ENCODE data around the gene OVOL3. TPM values are rescaled to one million over a fixed set of nuclear protein-coding genes. Genes with fewer than 3 reads are reported as not detected.

Gene OVOL3
- total RNA-seq, 1 experiment from 2014 or later, result 0.39 TPM

GRCh38 chr19:36100476-36100875 lies 10.5 kb upstream of the OVOL3 start:
- DNase-seq (ENCODE audit: low read depth), result no peak

GRCh38 chr19:36101550-36102327 lies 9.2 kb upstream of the OVOL3 start:
- no peak for DNase-seq (ENCODE audit: low read depth)

- DNase-seq (ENCODE audit: low read depth), result no peak
Observed at GRCh38 chr19:36103040-36103626, 7.8 kb upstream of the OVOL3 start.

GRCh38 chr19:36103842-36104552 lies 6.9 kb upstream of the OVOL3 start:
- DNase-seq (ENCODE audit: low read depth), result peak; percentile 38

GRCh38 chr19:36106441-36106840 lies 4.5 kb upstream of the OVOL3 start:
- DNase-seq (ENCODE audit: low read depth), result no peak

GRCh38 chr19:36106991-36107390 lies 4.0 kb upstream of the OVOL3 start:
- DNase-seq (ENCODE audit: low read depth), result no peak

- no peak for DNase-seq (ENCODE audit: low read depth)
Observed at GRCh38 chr19:36108684-36109083, 2.3 kb upstream of the OVOL3 start.

- DNase-seq (ENCODE audit: low read depth), result no peak
Observed at GRCh38 chr19:36111200-36111539, 227 bp downstream of the OVOL3 start.

GRCh38 chr19:36112678-36113077 lies 1.7 kb downstream of the OVOL3 start:
- DNase-seq (ENCODE audit: low read depth), result no peak

GRCh38 chr19:36113425-36113824 lies 2.5 kb downstream of the OVOL3 start:
- DNase-seq (ENCODE audit: low read depth), result no peak

- peak; percentile 53 for DNase-seq (ENCODE audit: low read depth)
Observed at GRCh38 chr19:36113894-36114720, 3.2 kb downstream of the OVOL3 start.

GRCh38 chr19:36114721-36115452 lies 3.9 kb downstream of the OVOL3 start, which contains the start of gene POLR2I:
Gene POLR2I (minus strand): TSS chr19:36114875. CDS start chr19:36114856, 19 bp downstream.
- peak; percentile 100 for DNase-seq (ENCODE audit: low read depth)

- DNase-seq (ENCODE audit: low read depth), result no peak
Observed at GRCh38 chr19:36115453-36116343, 4.8 kb downstream of the OVOL3 start, which contains the start of gene TBCB. Gene TBCB (plus strand): TSS chr19:36115468. CDS start chr19:36115561, 93 bp downstream.

- no peak for DNase-seq (ENCODE audit: low read depth)
Observed at GRCh38 chr19:36116344-36116637, 5.3 kb downstream of the OVOL3 start.

GRCh38 chr19:36120092-36120983 lies 9.4 kb downstream of the OVOL3 start:
- DNase-seq (ENCODE audit: low read depth), result peak; percentile 40

GRCh38 chr19:36120984-36121358 lies 10.0 kb downstream of the OVOL3 start:
- DNase-seq (ENCODE audit: low read depth), result no peak

- DNase-seq (ENCODE audit: low read depth), result no peak
Observed at GRCh38 chr19:36121486-36122124, 10.7 kb downstream of the OVOL3 start.

- no peak for DNase-seq (ENCODE audit: low read depth)
Observed at GRCh38 chr19:36125557-36125956, 14.6 kb downstream of the OVOL3 start.

GRCh38 chr19:36128392-36128736 lies 17.4 kb downstream of the OVOL3 start:
- no peak for DNase-seq (ENCODE audit: low read depth)

Data from M059J (cell line).